GM19023 (cell line): ENCODE data around the gene CNNM2.
"Not testable (repeated sequence)": the region's sequence is repeated elsewhere in the genome, so short reads cannot be mapped to it uniquely, and the experiment has no call there.

ENCODE experiments used
- ATAC-seq: cut with Tn5 transposase; IDR thresholded peaks from one replicate; pipeline ENCODE4 v1.9.1; 2021; ENCODE audit warnings: mild to moderate bottlenecking, moderate library complexity; ENCODE audit not compliant: unreplicated experiment

The CNNM2 gene

GRCh38 chr10:102964713-102965112 is 46.6 kb downstream of the CNNM2 start:
- no peak for ATAC-seq

- ATAC-seq, result no peak
Observed at GRCh38 chr10:102965311-102965851, 47.3 kb downstream of the CNNM2 start.

- no peak for ATAC-seq
Observed at GRCh38 chr10:102967123-102967522, 49.0 kb downstream of the CNNM2 start.

- no peak for ATAC-seq
Observed at GRCh38 chr10:102970562-102971340, 52.7 kb downstream of the CNNM2 start.

- ATAC-seq, result no peak
Observed at GRCh38 chr10:102975483-102976379, 57.6 kb downstream of the CNNM2 start.

- ATAC-seq, result not testable (repeated sequence)
Observed at GRCh38 chr10:102976380-102976726, 58.3 kb downstream of the CNNM2 start.

- ATAC-seq, result no peak
Observed at GRCh38 chr10:102982296-102982695, 64.2 kb downstream of the CNNM2 start.

- no peak for ATAC-seq
Observed at GRCh38 chr10:102984086-102984485, 66.0 kb downstream of the CNNM2 start.

- ATAC-seq, result no peak
Observed at GRCh38 chr10:102985811-102986210, 67.7 kb downstream of the CNNM2 start.

- ATAC-seq, result no peak
Observed at GRCh38 chr10:102988404-102989314, 70.6 kb downstream of the CNNM2 start.

GRCh38 chr10:102994531-102995295 is 76.6 kb downstream of the CNNM2 start:
- ATAC-seq, result no peak

- ATAC-seq, result no peak
Observed at GRCh38 chr10:102996876-102997275, 78.8 kb downstream of the CNNM2 start.

GRCh38 chr10:102997998-102998397 is 79.9 kb downstream of the CNNM2 start:
- ATAC-seq, result peak; percentile 47

- ATAC-seq, result no peak
Observed at GRCh38 chr10:102998399-102998907, 80.4 kb downstream of the CNNM2 start.

GRCh38 chr10:103000050-103000449 is 82.0 kb downstream of the CNNM2 start:
- ATAC-seq, result not testable (repeated sequence)

- no peak for ATAC-seq
Observed at GRCh38 chr10:103007017-103007416, 88.9 kb downstream of the CNNM2 start.

- ATAC-seq, result no peak
Observed at GRCh38 chr10:103013416-103013815, 95.3 kb downstream of the CNNM2 start.

- no peak for ATAC-seq
Observed at GRCh38 chr10:103019425-103019824, 101.3 kb downstream of the CNNM2 start.

- ATAC-seq, result no peak
Observed at GRCh38 chr10:103021150-103021899, 103.2 kb downstream of the CNNM2 start.
